Activated CD4-positive, alpha-beta T cell treated with anti-CD3 and anti-CD28 coated beads, Interleukin-2, amount 10 ng/mL, durations not matched to agents 7 days and 5 days (primary cell): ENCODE measurements around the gene ITGB3. TPM values are rescaled to one million over a fixed set of nuclear protein-coding genes. Genes with fewer than 3 reads are reported as not detected.

ENCODE experiments used
- CTCF ChIA-PET: fragments of 350-600 bp; sonication (Branson Sonifier 250); formaldehyde crosslinking; loops from one replicate; lab custom pipeline; 2021; ENCODE audit warnings: antibody characterized with exemption; lab: Charles Lee
- POLR2A ChIA-PET: fragments of 350-600 bp; sonication (Branson Sonifier 250); formaldehyde crosslinking; loops from one replicate; lab custom pipeline; 2021; ENCODE audit warnings: antibody characterized with exemption; lab: Charles Lee
- DNase-seq: peaks from one replicate; pipeline ENCODE4 v3.0.0-alpha.2; 2020
- H3K27ac Mint-ChIP-seq: one replicate; pipeline ENCODE4 v1.8.0; 2021; ENCODE audit warnings: mild to moderate bottlenecking, moderate library complexity, mixed read lengths
- H3K27me3 Mint-ChIP-seq: one replicate; pipeline ENCODE4 v1.8.0; 2021; ENCODE audit warnings: mixed read lengths
- H3K36me3 Mint-ChIP-seq: one replicate; pipeline ENCODE4 v1.8.0; 2021; ENCODE audit warnings: low read depth, mixed read lengths
- H3K4me1 Mint-ChIP-seq: one replicate; pipeline ENCODE4 v1.8.0; 2021; ENCODE audit warnings: mixed read lengths
- H3K4me3 Mint-ChIP-seq: one replicate; pipeline ENCODE4 v1.8.0; 2021; ENCODE audit warnings: mild to moderate bottlenecking, moderate library complexity, mixed read lengths
- H3K9me3 Mint-ChIP-seq: one replicate; pipeline ENCODE4 v1.8.0; 2021; ENCODE audit warnings: mixed read lengths
- total RNA-seq, 2 experiments: library from RNA; stranded (reverse); gene quantifications; one replicate each; pipeline ENCODE4 v1.2.3, GENCODE V29; 2021

ITGB3 gene
- total RNA-seq, 2 experiments from 2014 or later: 0.52 to 0.98 TPM

- ChIA-PET POLR2A (no interaction called here), CTCF (interaction anchor here (0.7 kb wide), 2 partner anchors 16 to 25 kb away, joined by 3 to 4 read pairs; no protein-coding TSS in a partner anchor)
- no peak for DNase-seq
- H3K27ac Mint-ChIP-seq: no peak overlapping the region
- H3K4me3 Mint-ChIP-seq: no peak overlapping the region
- H3K9me3 Mint-ChIP-seq: peaks cover 5% of the 10 kb centered on the region
- H3K27me3 Mint-ChIP-seq: peaks cover 2% of the 10 kb centered on the region
- H3K36me3 Mint-ChIP-seq: peaks cover 2% of the 10 kb centered on the region
- H3K4me1 Mint-ChIP-seq: peaks cover 27% of the 10 kb centered on the region
These were observed 28.7 kb upstream of the ITGB3 start for GRCh38 chr17:47224966-47225365.

- CTCF ChIA-PET: interaction anchor here (0.7 kb wide), 1 partner anchor 17 kb away, joined by 4 read pairs; no protein-coding TSS in a partner anchor
- POLR2A ChIA-PET: no interaction called here
- Mint-ChIP-seq H3K27ac (no peak overlapping the region), H3K4me1 (peaks cover 27% of the 10 kb centered on the region), H3K36me3 (peaks cover 2% of the 10 kb centered on the region), H3K9me3 (peaks cover 5% of the 10 kb centered on the region), H3K4me3 (no peak overlapping the region), H3K27me3 (peaks cover 4% of the 10 kb centered on the region)
- DNase-seq: no peak
These were observed 28.2 kb upstream of the ITGB3 start for GRCh38 chr17:47225436-47225858.

- peaks cover 5% of the 10 kb centered on the region for H3K9me3 Mint-ChIP-seq
These were observed 27.5 kb upstream of the ITGB3 start for GRCh38 chr17:47225911-47226688.

GRCh38 chr17:47227862-47228261, 25.8 kb upstream of the ITGB3 start:
- Mint-ChIP-seq H3K4me1 (peaks cover 17% of the 10 kb centered on the region), H3K4me3 (no peak overlapping the region), H3K27ac (peak overlapping the region; percentile 28), H3K27me3 (peaks cover 5% of the 10 kb centered on the region), H3K36me3 (no peaks in the 10 kb centered on the region), H3K9me3 (peaks cover 2% of the 10 kb centered on the region)
- ChIA-PET POLR2A (no interaction called here), CTCF (no interaction called here)
- DNase-seq: no peak

More at GRCh38 chr17:47225911-47226688, 27.5 kb upstream of the ITGB3 start:
- peaks cover 23% of the 10 kb centered on the region for H3K4me1 Mint-ChIP-seq
- H3K4me3 Mint-ChIP-seq: no peak overlapping the region
- H3K27me3 Mint-ChIP-seq: peaks cover 7% of the 10 kb centered on the region
- ChIA-PET CTCF (interaction anchor here (0.7 kb wide), 1 partner anchor 17 kb away, joined by 4 read pairs; no protein-coding TSS in a partner anchor), POLR2A (no interaction called here)
- no peak for DNase-seq
- no peak overlapping the region for H3K27ac Mint-ChIP-seq
- H3K36me3 Mint-ChIP-seq: peaks cover 2% of the 10 kb centered on the region

- Mint-ChIP-seq H3K9me3 (no peaks in the 10 kb centered on the region), H3K4me1 (peaks cover 16% of the 10 kb centered on the region), H3K27me3 (peaks cover 5% of the 10 kb centered on the region), H3K36me3 (no peaks in the 10 kb centered on the region), H3K4me3 (peak overlapping the region; percentile 33), H3K27ac (peak overlapping the region; percentile 27)
- ChIA-PET POLR2A (no interaction called here), CTCF (interaction anchor here (0.6 to 3.3 kb wide), 7 partner anchors 9 to 107 kb away, joined by 3 to 12 read pairs (median 4); no protein-coding TSS in a partner anchor)
- DNase-seq: peak; percentile 81
These were observed 23.8 kb upstream of the ITGB3 start for GRCh38 chr17:47229535-47230443.

GRCh38 chr17:47230864-47231263, 22.8 kb upstream of the ITGB3 start:
- Mint-ChIP-seq H3K4me3 (no peak overlapping the region), H3K4me1 (peaks cover 16% of the 10 kb centered on the region), H3K27me3 (peaks cover 5% of the 10 kb centered on the region), H3K36me3 (no peaks in the 10 kb centered on the region), H3K9me3 (no peaks in the 10 kb centered on the region), H3K27ac (no peak overlapping the region)
- POLR2A ChIA-PET: no interaction called here
- DNase-seq: no peak
- CTCF ChIA-PET: interaction anchor here (0.6 to 3.3 kb wide), 5 partner anchors 10 to 587 kb away, joined by 3 to 12 read pairs (median 3); no protein-coding TSS in a partner anchor

GRCh38 chr17:47231334-47231733, 22.3 kb upstream of the ITGB3 start:
- Mint-ChIP-seq H3K27me3 (peaks cover 5% of the 10 kb centered on the region), H3K36me3 (no peaks in the 10 kb centered on the region), H3K27ac (no peak overlapping the region), H3K9me3 (no peaks in the 10 kb centered on the region), H3K4me3 (no peak overlapping the region), H3K4me1 (peaks cover 16% of the 10 kb centered on the region)
- POLR2A ChIA-PET: no interaction called here
- CTCF ChIA-PET: interaction anchor here (0.6 to 3.3 kb wide), 4 partner anchors 9 to 586 kb away, joined by 3 to 12 read pairs (median 4); no protein-coding TSS in a partner anchor
- no peak for DNase-seq

GRCh38 chr17:47231866-47232265, 21.8 kb upstream of the ITGB3 start:
- no peak for DNase-seq
- Mint-ChIP-seq H3K27ac (no peak overlapping the region), H3K4me1 (peaks cover 16% of the 10 kb centered on the region), H3K36me3 (no peaks in the 10 kb centered on the region), H3K9me3 (peaks cover under 1% of the 10 kb centered on the region), H3K27me3 (peaks cover 5% of the 10 kb centered on the region), H3K4me3 (no peak overlapping the region)
- ChIA-PET POLR2A (no interaction called here), CTCF (interaction anchor here (3.3 kb wide), 1 partner anchor 11 kb away, joined by 12 read pairs; no protein-coding TSS in a partner anchor)

- peaks cover 5% of the 10 kb centered on the region for H3K27me3 Mint-ChIP-seq
- peaks cover 2% of the 10 kb centered on the region for H3K9me3 Mint-ChIP-seq
- ChIA-PET CTCF (interaction anchor here (0.5 kb wide), 1 partner anchor 927 kb away, joined by 3 read pairs; no protein-coding TSS in a partner anchor), POLR2A (interaction anchor here (0.6 kb wide), 1 partner anchor 54 kb away, joined by 3 read pairs; no protein-coding TSS in a partner anchor)
- peaks cover 16% of the 10 kb centered on the region for H3K4me1 Mint-ChIP-seq
- H3K4me3 Mint-ChIP-seq: no peak overlapping the region
- H3K36me3 Mint-ChIP-seq: no peaks in the 10 kb centered on the region
- DNase-seq: no peak
- no peak overlapping the region for H3K27ac Mint-ChIP-seq
These were observed 21.2 kb upstream of the ITGB3 start for GRCh38 chr17:47232465-47232864.

- no peaks in the 10 kb centered on the region for H3K36me3 Mint-ChIP-seq
- no peak overlapping the region for H3K4me3 Mint-ChIP-seq
- peaks cover 13% of the 10 kb centered on the region for H3K4me1 Mint-ChIP-seq
- peaks cover 2% of the 10 kb centered on the region for H3K9me3 Mint-ChIP-seq
- ChIA-PET CTCF (no interaction called here), POLR2A (no interaction called here)
- DNase-seq: no peak
- H3K27ac Mint-ChIP-seq: no peak overlapping the region
- peaks cover 2% of the 10 kb centered on the region for H3K27me3 Mint-ChIP-seq
These were observed 18.1 kb upstream of the ITGB3 start for GRCh38 chr17:47235506-47235905.

GRCh38 chr17:47235923-47236322, 17.7 kb upstream of the ITGB3 start:
- ChIA-PET CTCF (no interaction called here), POLR2A (no interaction called here)
- peaks cover 2% of the 10 kb centered on the region for H3K9me3 Mint-ChIP-seq
- peaks cover 12% of the 10 kb centered on the region for H3K4me1 Mint-ChIP-seq
- no peak for DNase-seq
- H3K27ac Mint-ChIP-seq: no peak overlapping the region
- H3K4me3 Mint-ChIP-seq: no peak overlapping the region
- no peaks in the 10 kb centered on the region for H3K27me3 Mint-ChIP-seq
- H3K36me3 Mint-ChIP-seq: no peaks in the 10 kb centered on the region

GRCh38 chr17:47237841-47238240, 15.8 kb upstream of the ITGB3 start:
- H3K27me3 Mint-ChIP-seq: peaks cover 5% of the 10 kb centered on the region
- no peaks in the 10 kb centered on the region for H3K36me3 Mint-ChIP-seq
- POLR2A ChIA-PET: no interaction called here
- H3K4me3 Mint-ChIP-seq: no peak overlapping the region
- CTCF ChIA-PET: no interaction called here
- DNase-seq: no peak
- no peak overlapping the region for H3K27ac Mint-ChIP-seq
- peaks cover 2% of the 10 kb centered on the region for H3K9me3 Mint-ChIP-seq
- H3K4me1 Mint-ChIP-seq: peaks cover 12% of the 10 kb centered on the region
